HepG2 (cell line): Measurements from ENCODE around the gene SLC9A1. TPM values are rescaled to one million over a fixed set of nuclear protein-coding genes. Genes with fewer than 3 reads are reported as not detected.
A peak's percentile ranks its signal among the peaks of the same experiment; 100 is the strongest.

Source experiments
- ARID5B ChIP-seq: IDR thresholded peaks from 2 replicates; pipeline ENCODE4 v1.4.0; 2020; ENCODE audit warnings: mild to moderate bottlenecking, missing genetic modification reagents
- ATAD3A ChIP-seq: sonication (generic); formaldehyde crosslinking; IDR thresholded peaks from 2 replicates; pipeline ENCODE4 v1.4.0; 2020; ENCODE audit warnings: missing genetic modification reagents
- CREM ChIP-seq, 2 experiments: sonication (generic) in 1 of 2; formaldehyde crosslinking in 1 of 2; IDR thresholded peaks; 2 replicates each; pipeline versions ENCODE4 v1.4.0 to v1.6.1; 2016 to 2020; ENCODE audit warnings: antibody characterized with exemption in 1 of 2, mild to moderate bottlenecking in 1 of 2, missing genetic modification reagents in 1 of 2
- CSRNP2 ChIP-seq: sonication (generic); formaldehyde crosslinking; conservative IDR thresholded peaks from 2 replicates; pipeline ENCODE4 v1.8.0; 2022; ENCODE audit warnings: low read depth, missing genetic modification reagents
- DRAP1 ChIP-seq: IDR thresholded peaks from 2 replicates; pipeline ENCODE4 v1.6.1; 2016; ENCODE audit warnings: missing genetic modification reagents, missing compliant biosample characterization
- EED ChIP-seq: sonication (generic); formaldehyde crosslinking; IDR thresholded peaks from 2 replicates; pipeline ENCODE4 v1.5.0; 2020; ENCODE audit warnings: mild to moderate bottlenecking, missing genetic modification reagents
- FOXC1 ChIP-seq: sonication (generic); formaldehyde crosslinking; IDR thresholded peaks from 2 replicates; pipeline ENCODE4 v1.8.0; 2022; ENCODE audit warnings: mild to moderate bottlenecking, missing genetic modification reagents, borderline replicate concordance
- FOXK1 ChIP-seq: sonication (generic); formaldehyde crosslinking; IDR thresholded peaks from 2 replicates; pipeline ENCODE4 v1.4.0; 2020; ENCODE audit warnings: low read depth, missing genetic modification reagents, borderline replicate concordance
- GTF2F1 ChIP-seq: fragments of 150-350 bp; IDR thresholded peaks from 2 replicates; pipeline ENCODE4 v1.6.1; 2014; ENCODE audit warnings: low read length
- LBX2 ChIP-seq: sonication (generic); formaldehyde crosslinking; IDR thresholded peaks from 2 replicates; pipeline ENCODE4 v1.5.0; 2020; ENCODE audit warnings: missing genetic modification reagents, mild to moderate bottlenecking, borderline replicate concordance
- LCORL ChIP-seq, 2 experiments: fragments of 450-650 bp in 1 of 2; sonication (generic) in 1 of 2; formaldehyde crosslinking in 1 of 2; IDR thresholded peaks; 2 replicates each; pipeline versions ENCODE4 v1.5.0 to v1.6.1; 2017 to 2020; ENCODE audit warnings: antibody characterized with exemption in 1 of 2, missing genetic modification reagents in 1 of 2
- MED13 ChIP-seq: sonication (generic); formaldehyde crosslinking; IDR thresholded peaks from 2 replicates; pipeline ENCODE4 v1.5.0; 2020; ENCODE audit warnings: missing genetic modification reagents
- PHF21A ChIP-seq: sonication (generic); formaldehyde crosslinking; IDR thresholded peaks from 2 replicates; pipeline ENCODE4 v1.5.0; 2020; ENCODE audit warnings: mild to moderate bottlenecking, missing genetic modification reagents
- SP5 ChIP-seq: IDR thresholded peaks from 2 replicates; pipeline ENCODE4 v1.6.1; 2016; ENCODE audit warnings: low read depth, borderline replicate concordance
- UBTF ChIP-seq: sonication (generic); formaldehyde crosslinking; IDR thresholded peaks from 2 replicates; pipeline ENCODE4 v1.4.0; 2020; ENCODE audit warnings: mild to moderate bottlenecking, missing genetic modification reagents
- YY1 ChIP-seq: IDR thresholded peaks from 2 replicates; pipeline ENCODE4 v1.6.1; 2011; ENCODE audit warnings: low read length, low read depth, moderate library complexity, mild to moderate bottlenecking; ENCODE audit not compliant: insufficient read depth, insufficient replicate concordance
- ZFAT ChIP-seq: sonication (generic); formaldehyde crosslinking; conservative IDR thresholded peaks from 2 replicates; pipeline ENCODE4 v1.8.1; 2023; ENCODE audit warnings: missing genetic modification reagents, inconsistent platforms
- ZFP62 ChIP-seq: sonication (generic); formaldehyde crosslinking; IDR thresholded peaks from 2 replicates; pipeline ENCODE4 v1.4.0; 2020; ENCODE audit warnings: missing genetic modification reagents
- ZNF124 ChIP-seq: sonication (generic); formaldehyde crosslinking; IDR thresholded peaks from 2 replicates; pipeline ENCODE4 v1.4.0; 2020; ENCODE audit warnings: missing genetic modification reagents
- ZNF547 ChIP-seq: sonication (generic); formaldehyde crosslinking; IDR thresholded peaks from 2 replicates; pipeline ENCODE4 v1.5.1; 2020; ENCODE audit warnings: mild to moderate bottlenecking, missing genetic modification reagents
- ZNF570 ChIP-seq: sonication (generic); formaldehyde crosslinking; IDR thresholded peaks from 2 replicates; pipeline ENCODE4 v1.4.0; 2020; ENCODE audit warnings: mild to moderate bottlenecking, missing genetic modification reagents, borderline replicate concordance
- polyA plus RNA-seq, 8 experiments: library from polyadenylated mRNA; depleted of rRNA in 3 of 8; stranded (reverse) in 7 of 8; unstranded in 1 of 8; fragments of >200 nt; fragmentation: Illumina TruSeq in 4 of 8; extraction: Trizol in 4 of 8; gene quantifications; 2 replicates each; pipeline versions ENCODE4 v1.2.1 to v1.2.3, GENCODE V29; 2011 to 2016; ENCODE audit warnings: low read depth in 4 of 8, missing spikeins in 1 of 8, mixed read lengths in 1 of 8; ENCODE audit not compliant: insufficient read depth in 1 of 8
- total RNA-seq, 5 experiments: library from RNA; depleted of rRNA; stranded (reverse); fragments of >200 nt; fragmentation: Illumina TruSeq; extraction: Trizol; gene quantifications; 2 replicates each; pipeline ENCODE4 v1.2.3, GENCODE V29; 2016; ENCODE audit warnings: low read depth in 1 of 5

Gene SLC9A1
- total and polyA plus RNA-seq, 2 of the 13 experiments (the other 11 are each of a cell fraction or from before 2014, with no cell fraction given) = 1.4 to 2.9 TPM

GRCh38 chr1:27098431-27099134, 56.3 kb downstream of the SLC9A1 start (continued):
- TF ChIP-seq EED (0 out of 2 replicates have a peak, but pooled peaks have one; percentile 18), ZFP62 (CRISPR knock-in tag) (no peak), LBX2 (CRISPR knock-in tag) (no peak), DRAP1 (no peak), CREM (IDR thresholded peaks at IDR 0.05) (no peak), CREM (CRISPR knock-in tag; IDR thresholded peaks at IDR 0.05) (no peak), ZNF124 (CRISPR knock-in tag) (no peak), MED13 (CRISPR knock-in tag) (no peak), FOXC1 (CRISPR knock-in tag) (0 out of 2 replicates have a peak, but pooled peaks have one; percentile 36), ARID5B (CRISPR knock-in tag) (no peak), SP5 (no peak), PHF21A (CRISPR knock-in tag) (no peak), LCORL (IDR thresholded peaks at IDR 0.05) (no peak), LCORL (CRISPR knock-in tag; IDR thresholded peaks at IDR 0.05) (peak; percentile 66; the same call in 1 of the 2 replicates), ATAD3A (CRISPR knock-in tag) (no peak), GTF2F1 (no peak), ZNF547 (CRISPR knock-in tag) (peak; percentile 10; the same call in 1 of the 2 replicates), YY1 (no peak), ZFAT (CRISPR knock-in tag) (no peak), FOXK1 (CRISPR knock-in tag) (no peak), CSRNP2 (CRISPR knock-in tag) (no peak), ZNF570 (CRISPR knock-in tag) (no peak), UBTF (CRISPR knock-in tag) (no peak)
